Measurements from ENCODE around the gene NFU1.

GRCh38 chr2:69456154-69456553 is 18.9 kb upstream of the NFU1 start:
- TF ChIP-seq CTCF (IDR thresholded peaks at IDR 0.05) = no peak
- TF ChIP-seq POLR2AphosphoS5 (IDR thresholded peaks at IDR 0.05) = no peak
- TF ChIP-seq POLR2A (IDR thresholded peaks at IDR 0.05) = no peak
